Hematopoietic multipotent progenitor cell treated with erythropoietin and hydrocortisone succinate and interleukin-3 and kit ligand, for 8 days (in vitro differentiated cells): ENCODE measurements around the gene USP54.

Experiments
- DNase-seq: peaks from one replicate; pipeline ENCODE4 v3.0.0-alpha.2; 2015

Gene USP54

GRCh38 chr10:73460897-73461296 is 130.2 kb downstream of the USP54 start:
- DNase-seq: no peak

DNA sequence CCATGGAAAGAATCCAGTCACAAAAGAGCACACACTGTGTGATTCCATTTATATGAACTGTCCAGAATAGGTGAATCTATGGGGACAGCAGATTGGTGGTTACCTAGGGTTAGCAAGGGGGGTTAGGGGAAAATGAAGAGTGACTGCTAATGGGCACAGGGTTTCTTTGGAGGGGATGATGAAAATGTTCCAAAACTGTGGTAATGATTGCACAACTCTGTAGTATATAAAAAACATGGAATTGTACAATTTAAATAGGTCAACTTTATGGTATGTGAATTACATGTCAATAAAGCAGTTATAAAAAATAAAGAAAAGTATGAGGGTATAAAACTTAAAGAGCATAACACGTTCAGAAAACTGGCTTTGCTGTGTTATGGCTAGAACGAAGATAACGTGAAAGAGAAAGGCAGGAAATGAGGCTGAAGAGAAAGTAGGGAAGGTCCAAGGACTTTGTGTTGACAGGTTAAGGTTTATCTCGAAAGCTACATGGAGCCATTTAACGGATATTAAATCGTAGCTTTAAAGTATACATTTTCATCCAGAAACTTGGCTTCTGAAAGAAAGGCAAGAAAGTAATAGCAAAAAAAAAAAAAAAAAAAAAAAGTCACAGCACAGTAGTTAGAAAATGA is 131.3 kb downstream of the USP54 start:
- DNase-seq: no peak

DNA sequence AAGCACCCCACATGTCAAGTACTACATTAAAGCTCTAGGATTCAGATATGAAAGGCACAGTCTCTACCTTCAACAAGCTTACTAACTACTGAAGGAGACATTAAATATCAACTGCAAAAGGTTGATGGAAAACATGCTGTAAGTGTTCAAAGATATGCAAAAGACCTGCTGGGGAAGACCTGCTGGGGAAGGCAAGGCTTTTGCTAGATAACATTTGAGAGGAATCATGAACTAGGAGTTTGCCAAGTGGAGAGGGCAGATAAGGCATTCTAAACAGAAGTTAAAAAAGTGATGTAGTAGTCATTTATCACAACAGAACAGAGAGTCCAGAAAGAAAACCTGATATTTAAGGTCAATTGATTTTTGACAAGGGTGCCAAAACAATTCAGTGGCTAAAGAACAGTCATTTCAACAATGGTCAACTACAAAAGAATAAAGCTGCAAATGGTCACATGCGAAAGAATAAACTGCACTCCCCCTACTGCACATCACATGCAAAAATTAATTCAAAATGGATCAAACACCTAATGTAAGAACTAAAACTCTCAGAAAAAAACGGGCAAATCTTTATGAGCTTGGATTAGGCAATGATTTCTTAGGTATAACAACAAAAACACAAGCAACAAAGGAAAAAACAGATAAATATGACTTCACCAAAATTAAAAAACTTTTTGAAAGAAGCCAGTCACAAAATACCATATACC is 134.8 kb downstream of the USP54 start:
- DNase-seq: peak; percentile 99

- DNase-seq: no peak
Observed at GRCh38 chr10:73449113-73449512, 142.0 kb downstream of the USP54 start.

DNA sequence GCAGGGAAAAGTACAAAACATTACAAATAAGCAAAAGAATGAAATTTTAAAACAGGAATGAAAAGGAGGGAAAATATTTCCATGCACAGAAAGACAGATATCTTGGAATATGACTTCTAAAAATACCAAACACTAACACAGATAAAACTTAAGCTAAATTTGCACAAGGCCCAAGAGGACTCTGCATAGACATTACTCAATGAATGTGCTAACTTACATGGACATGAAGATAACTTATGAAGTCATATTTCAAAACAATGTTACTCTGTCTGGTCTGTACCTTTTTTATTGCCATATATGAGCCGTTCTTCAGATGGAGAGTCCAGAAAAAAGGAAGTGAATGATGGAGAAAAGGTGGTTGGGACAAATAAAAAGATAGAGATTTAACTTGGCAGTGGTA is 142.8 kb downstream of the USP54 start:
- no peak for DNase-seq
